ENCODE measurements around the gene AKT2. TPM values are rescaled to one million over a fixed set of nuclear protein-coding genes. Genes with fewer than 3 reads are reported as not detected.
A peak's percentile ranks its signal among the peaks of the same experiment; 100 is the strongest.

AKT2 gene
- total RNA-seq, 1 donor from 2014 or later, result 127 TPM

- DNase-seq (ENCODE audit: low read depth) (no peak), FAIRE-seq (no peak)
- Mint-ChIP-seq H3K36me3 (ENCODE audit: low read depth, unreplicated experiment) (peaks cover 31% of the 10 kb centered on the region), H3K4me1 (ENCODE audit: low read depth, unreplicated experiment) (no peaks in the 10 kb centered on the region), H3K27me3 (ENCODE audit: low read depth, unreplicated experiment) (no peaks in the 10 kb centered on the region), H3K9me3 (ENCODE audit: unreplicated experiment) (no peaks in the 10 kb centered on the region), H3K27ac (ENCODE audit: unreplicated experiment) (no peak overlapping the region), H3K4me3 (ENCODE audit: unreplicated experiment) (no peak overlapping the region)
- H3K4me3 ChIP-seq (ENCODE audit: insufficient read depth, low read depth, low read length), result no peak overlapping the region
- H3K9me3 ChIP-seq (ENCODE audit: insufficient read depth, low read depth, low read length), result no peaks in the 10 kb centered on the region
- no peak overlapping the region for H3K27ac ChIP-seq (ENCODE audit: low read depth, low read length)
- H3K27me3 ChIP-seq (ENCODE audit: insufficient read depth, low read length), result no peaks in the 10 kb centered on the region
- H2AFZ ChIP-seq (ENCODE audit: low read depth, low read length), result no peak overlapping the region
- peaks cover 10% of the 10 kb centered on the region for H3K4me1 ChIP-seq (ENCODE audit: insufficient read depth, low read length)
- H4K20me1 ChIP-seq (ENCODE audit: insufficient read depth, low read length), result peaks cover 7% of the 10 kb centered on the region
- TF ChIP-seq, protein P1, sequence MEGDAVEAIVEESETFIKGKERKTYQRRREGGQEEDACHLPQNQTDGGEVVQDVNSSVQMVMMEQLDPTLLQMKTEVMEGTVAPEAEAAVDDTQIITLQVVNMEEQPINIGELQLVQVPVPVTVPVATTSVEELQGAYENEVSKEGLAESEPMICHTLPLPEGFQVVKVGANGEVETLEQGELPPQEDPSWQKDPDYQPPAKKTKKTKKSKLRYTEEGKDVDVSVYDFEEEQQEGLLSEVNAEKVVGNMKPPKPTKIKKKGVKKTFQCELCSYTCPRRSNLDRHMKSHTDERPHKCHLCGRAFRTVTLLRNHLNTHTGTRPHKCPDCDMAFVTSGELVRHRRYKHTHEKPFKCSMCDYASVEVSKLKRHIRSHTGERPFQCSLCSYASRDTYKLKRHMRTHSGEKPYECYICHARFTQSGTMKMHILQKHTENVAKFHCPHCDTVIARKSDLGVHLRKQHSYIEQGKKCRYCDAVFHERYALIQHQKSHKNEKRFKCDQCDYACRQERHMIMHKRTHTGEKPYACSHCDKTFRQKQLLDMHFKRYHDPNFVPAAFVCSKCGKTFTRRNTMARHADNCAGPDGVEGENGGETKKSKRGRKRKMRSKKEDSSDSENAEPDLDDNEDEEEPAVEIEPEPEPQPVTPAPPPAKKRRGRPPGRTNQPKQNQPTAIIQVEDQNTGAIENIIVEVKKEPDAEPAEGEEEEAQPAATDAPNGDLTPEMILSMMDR (IDR thresholded peaks at IDR 0.05; ENCODE audit: insufficient read depth, low read depth, low read length), result no peak
- TF ChIP-seq EZH2 (IDR thresholded peaks at IDR 0.05; ENCODE audit: insufficient read depth, low read length), result no peak
- H3K9ac ChIP-seq (ENCODE audit: low read length), result no peak overlapping the region
- H3K36me3 ChIP-seq (ENCODE audit: insufficient read depth, low read length), result peaks cover 7% of the 10 kb centered on the region
- no peak overlapping the region for H3K4me2 ChIP-seq (ENCODE audit: low read length)
- no peaks in the 10 kb centered on the region for H3K79me2 ChIP-seq (ENCODE audit: insufficient read depth, low read length)
Measured at GRCh38 chr19:40321566-40322270, 36.6 kb upstream of the AKT2 start.

GRCh38 chr19:40321076-40321475 lies 35.9 kb upstream of the AKT2 start:
- no peak for DNase-seq (ENCODE audit: low read depth)
- no peak overlapping the region for H3K27ac ChIP-seq (ENCODE audit: low read depth, low read length)
- no peak overlapping the region for H3K4me2 ChIP-seq (ENCODE audit: low read length)
- no peak overlapping the region for H2AFZ ChIP-seq (ENCODE audit: low read depth, low read length)
- no peaks in the 10 kb centered on the region for H3K9me3 ChIP-seq (ENCODE audit: insufficient read depth, low read depth, low read length)
- H3K36me3 ChIP-seq (ENCODE audit: insufficient read depth, low read length), result peaks cover 6% of the 10 kb centered on the region
- no peaks in the 10 kb centered on the region for H3K9me3 Mint-ChIP-seq (ENCODE audit: unreplicated experiment)
- peaks cover 26% of the 10 kb centered on the region for H3K36me3 Mint-ChIP-seq (ENCODE audit: low read depth, unreplicated experiment)
- H3K27me3 Mint-ChIP-seq (ENCODE audit: low read depth, unreplicated experiment), result no peaks in the 10 kb centered on the region
- H3K79me2 ChIP-seq (ENCODE audit: insufficient read depth, low read length), result no peaks in the 10 kb centered on the region
- H3K27ac Mint-ChIP-seq (ENCODE audit: unreplicated experiment), result no peak overlapping the region
- TF ChIP-seq EZH2 (IDR thresholded peaks at IDR 0.05; ENCODE audit: insufficient read depth, low read length), result no peak
- TF ChIP-seq, protein P1 (IDR thresholded peaks at IDR 0.05; ENCODE audit: insufficient read depth, low read depth, low read length), result no peak
- no peaks in the 10 kb centered on the region for H3K4me1 Mint-ChIP-seq (ENCODE audit: low read depth, unreplicated experiment)
- no peak overlapping the region for H3K9ac ChIP-seq (ENCODE audit: low read length)
- peaks cover 7% of the 10 kb centered on the region for H4K20me1 ChIP-seq (ENCODE audit: insufficient read depth, low read length)
- no peak overlapping the region for H3K4me3 Mint-ChIP-seq (ENCODE audit: unreplicated experiment)
- peaks cover 10% of the 10 kb centered on the region for H3K4me1 ChIP-seq (ENCODE audit: insufficient read depth, low read length)
- FAIRE-seq, result no peak
- H3K4me3 ChIP-seq (ENCODE audit: insufficient read depth, low read depth, low read length), result no peak overlapping the region
- no peaks in the 10 kb centered on the region for H3K27me3 ChIP-seq (ENCODE audit: insufficient read depth, low read length)

GRCh38 chr19:40320558-40320935 lies 35.4 kb upstream of the AKT2 start:
- Histone ChIP-seq H3K4me2 (ENCODE audit: low read length) (no peak overlapping the region), H3K27ac (ENCODE audit: low read depth, low read length) (no peak overlapping the region), H4K20me1 (ENCODE audit: insufficient read depth, low read length) (peaks cover 7% of the 10 kb centered on the region), H3K79me2 (ENCODE audit: insufficient read depth, low read length) (no peaks in the 10 kb centered on the region), H3K27me3 (ENCODE audit: insufficient read depth, low read length) (no peaks in the 10 kb centered on the region), H2AFZ (ENCODE audit: low read depth, low read length) (no peak overlapping the region), H3K9me3 (ENCODE audit: insufficient read depth, low read depth, low read length) (no peaks in the 10 kb centered on the region), H3K9ac (ENCODE audit: low read length) (no peak overlapping the region), H3K36me3 (ENCODE audit: insufficient read depth, low read length) (peaks cover under 1% of the 10 kb centered on the region), H3K4me3 (ENCODE audit: insufficient read depth, low read depth, low read length) (no peak overlapping the region), H3K4me1 (ENCODE audit: insufficient read depth, low read length) (peaks cover 10% of the 10 kb centered on the region)
- TF ChIP-seq EZH2 (IDR thresholded peaks at IDR 0.05; ENCODE audit: insufficient read depth, low read length), result no peak
- TF ChIP-seq, protein P1 (IDR thresholded peaks at IDR 0.05; ENCODE audit: insufficient read depth, low read depth, low read length), result no peak
- FAIRE-seq (no peak), DNase-seq (ENCODE audit: low read depth) (no peak)
- Mint-ChIP-seq H3K27me3 (ENCODE audit: low read depth, unreplicated experiment) (no peaks in the 10 kb centered on the region), H3K36me3 (ENCODE audit: low read depth, unreplicated experiment) (peaks cover 22% of the 10 kb centered on the region), H3K4me3 (ENCODE audit: unreplicated experiment) (no peak overlapping the region), H3K9me3 (ENCODE audit: unreplicated experiment) (no peaks in the 10 kb centered on the region), H3K4me1 (ENCODE audit: low read depth, unreplicated experiment) (no peaks in the 10 kb centered on the region), H3K27ac (ENCODE audit: unreplicated experiment) (peak overlapping the region; percentile 14)
